ENCODE results near the gene CNTN2. TPM values are rescaled to one million over a fixed set of nuclear protein-coding genes. Genes with fewer than 3 reads are reported as not detected.
A peak's percentile ranks its signal among the peaks of the same experiment; 100 is the strongest.

The CNTN2 gene
- total RNA-seq, 2 donors from 2014 or later: 5.1 TPM; not detected in 1

- WGBS: 54% methylated on average over 16 of the region's 16 CpGs
- H3K4me1 ChIP-seq (replicated peaks): no peaks in the 10 kb centered on the region
- no peaks in the 10 kb centered on the region for H3K9me3 ChIP-seq
These were observed 45.2 kb upstream of the CNTN2 start for GRCh38 chr1:204997591-204998355.

GRCh38 chr1:205001162-205001561 lies 41.9 kb upstream of the CNTN2 start:
- 95% methylated on average over 14 of the region's 14 CpGs for WGBS
- no peaks in the 10 kb centered on the region for H3K4me1 ChIP-seq (replicated peaks)
- intact Hi-C loops (cut with DNase I): no loop called here
- no peak for TF ChIP-seq POLR2A (IDR thresholded peaks at IDR 0.05)
- no peak for TF ChIP-seq CTCF (IDR thresholded peaks at IDR 0.05)
- TF ChIP-seq POLR2AphosphoS5 (IDR thresholded peaks at IDR 0.05): no peak
- no peak overlapping the region for H3K4me3 ChIP-seq
- no peak overlapping the region for H3K27ac ChIP-seq
- H3K27me3 ChIP-seq (replicated peaks; ENCODE audit: insufficient read depth): no peaks in the 10 kb centered on the region
- DNase-seq (ENCODE audit: low spot score): no peak
- H3K9me3 ChIP-seq: no peaks in the 10 kb centered on the region
- H3K36me3 ChIP-seq: no peaks in the 10 kb centered on the region

More at GRCh38 chr1:204997591-204998355, 45.2 kb upstream of the CNTN2 start:
- H3K36me3 ChIP-seq: no peaks in the 10 kb centered on the region
- H3K27ac ChIP-seq: no peak overlapping the region
- no peaks in the 10 kb centered on the region for H3K27me3 ChIP-seq (replicated peaks; ENCODE audit: insufficient read depth)
- H3K4me3 ChIP-seq: no peak overlapping the region
- no peak for TF ChIP-seq POLR2AphosphoS5 (IDR thresholded peaks at IDR 0.05)
- no peak for TF ChIP-seq CTCF (IDR thresholded peaks at IDR 0.05)
- TF ChIP-seq POLR2A (IDR thresholded peaks at IDR 0.05): no peak
- intact Hi-C loops (cut with DNase I): no loop called here
- DNase-seq (ENCODE audit: low spot score): no peak

GRCh38 chr1:205002705-205003104 lies 40.3 kb upstream of the CNTN2 start:
- no peaks in the 10 kb centered on the region for H3K4me1 ChIP-seq (replicated peaks)
- no peaks in the 10 kb centered on the region for H3K9me3 ChIP-seq
- H3K27ac ChIP-seq: no peak overlapping the region
- no peak for DNase-seq (ENCODE audit: low spot score)
- TF ChIP-seq CTCF (IDR thresholded peaks at IDR 0.05): no peak
- TF ChIP-seq POLR2AphosphoS5 (IDR thresholded peaks at IDR 0.05): no peak
- no peak for TF ChIP-seq POLR2A (IDR thresholded peaks at IDR 0.05)
- WGBS: 96% methylated on average over 7 of the region's 7 CpGs
- no peaks in the 10 kb centered on the region for H3K36me3 ChIP-seq
- intact Hi-C loops (cut with DNase I): no loop called here
- H3K4me3 ChIP-seq: no peak overlapping the region
- no peaks in the 10 kb centered on the region for H3K27me3 ChIP-seq (replicated peaks; ENCODE audit: insufficient read depth)

GRCh38 chr1:205003358-205004131 lies 39.5 kb upstream of the CNTN2 start:
- Histone ChIP-seq H3K27me3 (replicated peaks; ENCODE audit: insufficient read depth) (no peaks in the 10 kb centered on the region), H3K4me3 (no peak overlapping the region), H3K27ac (no peak overlapping the region), H3K9me3 (no peaks in the 10 kb centered on the region), H3K36me3 (no peaks in the 10 kb centered on the region), H3K4me1 (replicated peaks) (no peaks in the 10 kb centered on the region)
- intact Hi-C loops (cut with DNase I): no loop called here
- TF ChIP-seq CTCF (IDR thresholded peaks at IDR 0.05): no peak
- no peak for TF ChIP-seq POLR2A (IDR thresholded peaks at IDR 0.05)
- no peak for TF ChIP-seq POLR2AphosphoS5 (IDR thresholded peaks at IDR 0.05)
- WGBS: 36% methylated on average over 10 of the region's 10 CpGs
- DNase-seq (ENCODE audit: low spot score): peak; percentile 12

All from prostate gland (tissue), 2 donors.